GM18907 (cell line): ENCODE data around the gene C14orf132.
"Not testable (repeated sequence)": the region's sequence is repeated elsewhere in the genome, so short reads cannot be mapped to it uniquely, and the experiment has no call there.

Experiments
- ATAC-seq: cut with Tn5 transposase; IDR thresholded peaks from one replicate; pipeline ENCODE4 v1.9.1; 2021; ENCODE audit warnings: mild to moderate bottlenecking, moderate library complexity; ENCODE audit not compliant: unreplicated experiment

C14orf132 gene

DNA sequence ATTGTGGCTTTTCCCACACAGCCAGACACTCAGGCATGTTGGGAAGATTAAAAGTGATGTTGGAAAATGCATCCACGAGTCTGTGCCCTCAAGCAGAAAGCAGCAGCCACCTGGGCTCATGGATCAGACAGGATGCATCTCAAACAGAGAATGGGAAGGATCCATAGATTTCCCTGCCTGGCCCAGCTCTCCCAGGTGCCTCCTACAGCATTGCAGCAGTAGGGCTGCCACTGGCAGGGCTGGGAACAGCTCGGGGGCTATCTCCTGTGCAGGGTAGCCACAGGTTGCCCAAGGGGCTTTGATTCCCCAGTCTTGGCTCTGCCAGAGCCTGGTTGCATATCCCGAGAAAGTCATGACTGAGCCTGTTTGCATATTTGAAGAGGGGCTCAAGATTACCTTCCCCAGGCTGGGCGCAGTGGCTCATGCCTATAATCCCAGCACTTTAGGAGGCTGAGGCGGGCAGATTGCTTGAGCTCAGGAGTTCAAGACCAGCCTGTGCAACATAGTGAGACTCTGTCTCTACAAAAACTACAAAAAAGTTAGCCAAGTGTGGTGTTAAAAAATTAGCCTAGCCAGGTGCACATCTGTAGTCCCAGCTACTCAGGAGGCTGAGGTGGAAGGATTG is 19.5 kb downstream of the C14orf132 start:
- ATAC-seq = no peak

DNA sequence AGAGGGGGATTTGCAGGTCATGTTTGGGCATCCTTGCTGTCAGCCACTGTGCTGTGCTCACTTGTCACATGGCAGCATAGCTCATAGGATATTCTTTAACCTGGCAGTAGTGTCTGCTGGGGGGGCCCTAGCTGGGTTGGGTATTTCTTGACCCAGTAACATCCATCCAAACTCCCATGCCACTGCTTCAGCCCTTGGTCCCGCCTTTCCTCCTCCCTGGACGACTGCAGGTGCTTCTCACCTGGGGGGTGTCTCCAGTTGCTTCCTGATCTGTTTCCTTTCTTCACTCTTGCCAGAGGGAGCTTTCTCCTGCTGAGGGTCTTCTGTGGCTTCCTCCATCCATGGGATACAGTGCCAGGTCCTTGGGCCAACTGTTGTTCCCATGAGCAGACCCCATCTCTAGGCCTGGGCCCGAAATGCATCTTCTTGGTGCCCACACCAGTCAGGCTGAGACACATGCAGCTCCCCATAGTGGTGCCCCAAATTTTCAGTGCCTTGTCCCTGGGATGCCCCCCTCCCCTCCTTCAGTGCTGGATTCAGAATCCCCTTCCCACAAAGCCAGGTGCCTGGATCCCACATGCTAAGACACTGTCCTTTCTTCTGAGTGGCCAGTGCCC is 20.5 kb downstream of the C14orf132 start:
- ATAC-seq = no peak

DNA sequence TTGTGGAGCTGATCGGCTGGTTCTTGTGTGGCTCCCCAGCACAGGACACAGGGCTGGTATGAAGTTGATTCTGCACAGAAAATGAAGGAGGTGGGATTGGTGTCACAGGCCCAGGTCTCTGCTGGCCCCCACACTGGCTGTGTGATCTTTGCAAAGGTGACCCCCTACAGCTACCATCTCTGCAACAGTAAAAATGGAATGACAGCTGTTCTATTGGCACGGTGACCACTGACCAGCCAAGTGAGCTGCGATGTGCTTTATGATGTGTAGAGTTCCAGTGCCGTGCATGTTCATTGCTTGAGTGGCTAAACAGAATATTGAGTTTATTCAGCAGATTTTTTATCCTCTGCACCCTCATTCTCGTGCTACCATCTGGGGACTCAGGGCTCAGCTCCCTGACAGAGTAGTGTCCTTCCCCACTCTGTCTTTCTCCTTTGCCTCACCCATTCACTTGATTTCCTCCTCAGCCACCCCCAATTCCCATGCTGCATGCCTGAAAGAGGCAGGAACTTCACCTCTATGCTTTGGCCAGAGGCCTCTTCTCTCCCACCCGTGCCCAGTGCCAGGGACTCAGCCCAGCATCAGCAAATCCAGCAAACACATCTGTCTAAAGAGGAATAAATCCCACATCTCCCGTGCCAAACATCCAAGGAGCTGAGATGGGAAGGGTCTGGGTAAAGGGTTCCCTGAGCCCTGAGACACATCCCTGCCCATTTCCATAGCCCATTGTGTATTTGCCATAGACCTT is 21.2 kb downstream of the C14orf132 start:
- no peak for ATAC-seq

DNA sequence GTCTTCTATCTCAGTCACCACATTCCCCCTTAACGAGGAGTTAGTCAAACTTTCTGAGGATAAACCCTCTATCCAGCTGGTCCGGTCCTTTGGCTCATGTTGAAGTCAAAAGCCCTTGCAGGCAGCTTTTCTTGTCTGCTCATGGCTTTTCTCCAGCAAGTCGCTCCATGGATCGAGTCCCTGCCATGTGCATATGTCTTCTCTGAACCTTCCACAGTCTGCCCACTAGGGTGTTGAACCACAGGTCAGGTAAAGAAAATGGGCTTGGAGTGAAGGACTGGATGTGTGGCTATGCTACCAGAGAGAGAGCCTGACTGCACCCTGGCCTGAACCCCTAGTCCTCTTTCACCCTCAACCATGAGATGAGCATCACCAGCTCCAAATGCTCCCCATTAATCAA is 22.8 kb downstream of the C14orf132 start:
- ATAC-seq = no peak

DNA sequence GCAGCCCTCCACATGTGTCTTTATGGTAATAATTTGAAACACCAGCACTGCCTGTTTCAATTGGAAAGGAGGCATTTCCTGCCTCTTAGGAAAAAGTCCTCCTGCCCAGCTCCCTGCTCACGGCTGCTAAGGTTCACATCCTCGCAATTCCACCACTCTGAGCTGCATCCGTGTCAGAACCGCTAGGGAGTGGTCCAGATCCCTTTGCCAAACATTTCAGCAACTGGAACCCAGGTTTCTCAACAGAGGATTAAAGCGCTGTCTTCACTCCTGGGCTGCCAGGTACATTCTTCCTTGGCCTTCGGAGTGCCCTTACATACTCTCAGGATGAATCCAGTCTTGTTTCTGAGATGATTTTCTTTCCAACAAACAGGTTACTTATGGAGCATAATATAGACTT is 23.3 kb downstream of the C14orf132 start:
- no peak for ATAC-seq

DNA sequence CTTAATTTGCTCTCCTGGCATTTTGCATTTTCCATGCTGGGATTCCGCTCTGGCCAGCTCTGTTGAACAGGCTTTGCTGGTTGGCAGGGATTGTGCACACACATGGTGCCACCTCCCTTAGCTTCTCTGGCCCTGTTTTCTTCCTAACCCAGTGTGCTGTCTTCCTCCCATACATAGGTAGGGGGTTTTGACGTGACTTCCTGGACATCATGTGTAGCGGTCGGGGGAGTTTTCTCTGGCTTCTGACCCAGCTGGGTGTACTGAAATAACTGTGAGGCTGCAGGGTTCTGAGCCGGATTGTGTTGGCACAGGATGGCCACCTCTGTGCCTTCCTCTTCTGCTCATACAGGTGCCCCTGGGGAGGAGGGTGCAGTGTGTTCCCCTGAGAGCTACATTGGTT is 25.7 kb downstream of the C14orf132 start:
- ATAC-seq = no peak

DNA sequence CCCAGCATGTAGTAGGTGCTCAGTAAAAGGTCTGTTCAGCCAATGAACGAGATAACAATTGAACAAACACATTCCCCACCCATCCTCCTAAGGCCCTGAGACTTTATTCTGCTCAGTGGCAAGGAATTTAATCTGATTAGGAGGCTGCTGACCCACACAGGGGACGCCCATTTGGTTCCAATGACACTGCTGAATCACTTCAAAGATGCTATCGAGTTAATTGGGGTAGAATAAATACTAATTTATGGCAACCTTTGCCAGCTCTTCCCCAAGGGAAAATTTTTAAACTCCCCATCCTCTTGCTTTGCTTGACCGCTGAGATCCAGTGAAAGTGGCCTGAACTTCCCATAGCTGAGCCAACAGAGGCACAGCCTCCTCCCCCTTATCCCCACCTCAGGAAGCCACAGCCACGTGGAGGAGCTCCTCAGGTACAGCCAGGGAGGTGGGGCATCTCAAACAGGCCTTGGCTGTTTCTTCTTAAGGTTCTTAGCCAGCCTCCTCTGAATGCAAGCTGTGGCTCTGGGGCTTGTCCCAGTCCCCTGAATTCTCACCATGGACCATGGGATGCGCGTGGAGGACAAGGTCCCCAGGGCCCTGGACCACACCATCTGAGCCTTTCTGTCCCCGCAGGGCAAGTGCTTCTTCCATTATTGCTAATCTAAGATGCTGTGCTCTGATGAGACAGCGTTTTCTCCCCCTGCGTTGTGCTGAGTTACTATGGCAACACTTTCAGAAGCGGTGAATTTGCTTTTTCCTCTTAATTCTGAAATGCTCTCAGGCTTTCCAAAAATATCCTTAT is 26.7 kb downstream of the C14orf132 start:
- no peak for ATAC-seq

DNA sequence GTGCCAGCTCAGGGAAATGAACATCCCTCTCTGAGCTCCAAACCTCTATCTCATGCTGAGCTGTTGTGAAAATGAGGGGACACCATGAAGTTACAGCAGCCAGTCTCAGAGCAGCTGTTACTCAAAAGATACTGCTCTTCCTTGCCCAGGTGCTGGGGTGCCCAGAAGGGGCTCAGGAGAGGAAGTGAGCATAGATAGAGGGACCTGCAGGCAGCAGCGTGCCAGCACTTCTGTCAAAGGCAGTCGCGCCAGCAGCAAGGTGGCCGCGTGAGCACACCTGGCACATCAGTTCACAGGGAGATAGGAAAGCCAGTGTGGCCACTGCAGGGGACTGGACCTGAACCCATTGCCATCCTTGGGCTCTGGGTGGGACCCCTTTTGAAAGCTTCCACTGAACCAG is 27.8 kb downstream of the C14orf132 start:
- no peak for ATAC-seq

DNA sequence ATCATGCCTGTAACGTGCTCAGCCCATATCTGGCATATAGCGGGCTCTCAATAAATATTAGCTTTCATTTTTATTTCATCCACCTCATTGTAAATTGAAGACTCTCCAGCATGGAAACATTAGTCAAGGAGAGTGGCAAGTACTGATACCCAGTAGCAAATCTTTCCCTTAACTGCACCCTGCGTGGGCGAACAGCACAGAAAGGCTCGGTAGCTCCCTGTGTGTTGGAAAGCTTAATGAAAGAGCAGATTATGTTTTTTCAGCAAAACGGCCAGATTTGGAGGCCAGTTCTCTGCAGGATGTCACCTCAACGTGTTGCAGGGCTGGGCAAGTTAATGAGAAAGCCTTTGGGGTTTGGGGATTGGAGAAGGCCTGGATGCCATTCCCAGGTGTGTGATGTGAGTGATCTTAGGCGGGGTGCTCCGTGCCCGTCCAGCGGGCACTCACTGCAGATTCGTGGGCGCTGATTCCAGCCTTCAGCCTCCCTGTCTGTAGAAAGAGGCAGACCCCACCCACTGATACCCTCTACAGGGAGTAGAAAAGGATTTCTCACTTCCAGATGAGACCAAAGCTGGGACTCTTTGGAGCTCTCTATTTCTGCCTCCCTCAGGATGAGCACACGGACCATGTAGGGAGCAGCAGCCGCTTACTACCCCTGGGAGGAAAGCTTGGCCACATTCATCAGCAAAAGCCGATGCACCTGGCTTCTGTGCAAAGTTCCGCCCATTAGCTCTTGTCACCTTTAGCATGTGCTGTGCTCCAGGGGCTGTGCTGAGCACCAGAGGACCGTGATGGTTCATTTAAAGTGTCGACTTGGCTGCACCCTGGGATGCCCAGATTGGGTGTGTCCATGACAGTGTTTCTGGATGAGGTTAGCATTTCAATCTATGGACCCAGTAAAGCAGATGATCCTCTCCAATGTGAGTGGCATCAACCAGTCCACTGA is 29.1 kb downstream of the C14orf132 start:
- ATAC-seq = no peak

- ATAC-seq = no peak
Observed at GRCh38 chr14:96069421-96069820, 30.3 kb downstream of the C14orf132 start.

DNA sequence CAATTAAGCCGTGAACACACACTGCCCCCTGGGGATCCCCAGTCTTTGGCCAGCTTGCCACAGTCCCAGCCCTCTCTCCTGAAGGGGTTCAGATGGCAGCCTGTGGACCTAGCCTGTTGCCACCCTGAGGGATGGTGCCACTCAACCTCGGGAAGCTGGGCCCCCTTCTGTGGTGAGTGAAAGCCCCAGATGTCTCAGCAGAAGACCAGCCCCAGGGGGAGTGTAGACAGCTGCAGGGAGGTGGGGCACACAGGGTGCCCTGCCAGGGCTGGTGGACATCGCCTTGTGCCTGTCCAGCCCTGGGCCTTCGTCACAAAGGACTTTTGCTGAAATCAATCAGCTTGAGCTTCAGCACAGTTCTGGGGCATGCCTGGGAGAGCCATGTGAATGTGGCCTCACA is 32.4 kb downstream of the C14orf132 start:
- ATAC-seq = no peak

DNA sequence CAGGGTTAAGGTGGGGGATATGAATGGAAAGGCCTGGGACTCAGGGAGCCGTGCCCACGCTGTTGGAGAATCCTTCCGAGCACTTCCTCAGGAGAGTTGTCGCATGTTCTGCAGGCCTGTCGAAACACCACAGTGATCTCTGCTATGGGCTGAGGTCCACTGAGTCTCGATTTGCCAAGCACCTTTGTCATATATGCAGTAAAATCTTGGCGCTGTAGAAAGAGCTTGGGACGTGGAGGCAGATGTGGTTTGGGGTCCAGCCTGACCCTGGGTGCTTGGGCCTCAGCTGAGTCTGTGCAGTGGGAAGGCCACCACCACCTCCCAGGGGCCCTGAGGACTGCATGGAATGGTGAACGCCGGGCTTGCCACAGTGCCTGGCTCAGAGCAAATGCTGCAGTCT is 32.9 kb downstream of the C14orf132 start:
- no peak for ATAC-seq

DNA sequence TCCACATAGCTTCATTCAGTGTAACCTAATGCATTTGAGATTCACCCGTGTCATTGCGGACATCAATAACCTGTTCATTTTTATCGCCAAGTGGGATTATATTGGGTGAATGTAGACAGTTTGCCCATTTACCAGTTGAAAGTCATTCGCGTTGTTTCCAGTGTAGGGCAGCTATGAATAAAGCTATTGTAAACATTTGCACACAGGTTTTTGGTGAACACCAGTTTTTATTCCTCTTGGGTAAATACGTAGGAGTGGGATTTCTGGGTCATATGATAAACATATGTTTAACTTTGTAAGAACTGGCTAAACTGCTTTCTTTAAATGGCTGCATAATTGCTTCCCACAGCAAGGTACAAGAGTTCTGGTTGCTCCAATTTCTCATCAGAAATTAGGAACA is 33.6 kb downstream of the C14orf132 start:
- ATAC-seq = no peak

GRCh38 chr14:96073260-96074039 is 34.3 kb downstream of the C14orf132 start:
- not testable (repeated sequence) for ATAC-seq

DNA sequence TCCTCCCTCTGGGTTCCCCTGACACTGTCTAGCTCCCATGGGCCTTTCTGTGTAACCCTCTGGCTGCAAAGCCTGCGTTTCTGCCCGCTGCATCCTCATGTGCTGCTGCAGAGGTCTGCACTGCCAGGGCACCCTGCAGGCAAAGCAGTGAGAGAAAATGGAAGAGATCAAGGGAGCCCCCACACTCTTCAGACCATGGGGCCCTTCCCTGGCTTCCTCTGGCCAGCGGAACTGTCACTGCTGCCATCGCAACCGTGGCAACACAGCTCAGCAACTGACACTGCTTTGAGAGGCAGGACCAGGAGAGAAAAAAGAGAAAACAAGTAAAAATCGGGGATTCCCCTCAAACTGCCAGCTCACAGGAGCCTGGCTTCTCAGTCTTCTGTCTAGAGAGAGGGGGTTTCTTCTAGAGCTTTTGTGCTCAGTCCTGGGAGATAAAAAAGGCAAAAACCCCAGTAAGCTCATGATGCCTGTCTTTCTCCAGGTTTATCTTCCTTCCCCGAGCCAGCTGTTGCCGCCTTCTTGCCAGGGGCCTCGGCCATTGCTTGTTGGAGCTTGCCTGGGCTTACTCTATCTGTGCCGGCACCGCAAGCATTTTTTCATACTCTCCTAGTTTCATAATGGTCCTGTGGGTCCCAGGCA is 38.9 kb downstream of the C14orf132 start:
- ATAC-seq = no peak

DNA sequence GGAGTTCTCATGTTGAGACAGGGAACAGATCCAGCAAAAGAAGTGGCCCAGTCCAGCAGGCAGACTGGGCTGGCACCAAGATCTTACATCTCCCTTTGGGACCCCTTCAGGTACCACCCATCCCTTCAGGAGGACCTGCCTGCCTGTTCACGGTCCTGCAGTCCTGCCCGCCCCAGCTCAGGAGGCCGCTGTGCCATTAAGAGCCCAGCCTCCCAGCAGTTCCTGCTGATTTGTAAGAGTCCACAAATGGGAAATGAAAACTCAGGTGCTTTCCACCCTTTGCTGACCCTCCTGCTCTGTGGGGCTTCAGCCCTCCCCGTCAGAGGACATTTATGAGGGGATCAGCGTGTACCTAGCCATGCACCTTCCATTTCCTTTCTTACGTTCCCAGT is 39.5 kb downstream of the C14orf132 start:
- no peak for ATAC-seq

GRCh38 chr14:96079066-96079465 is 39.9 kb downstream of the C14orf132 start:
- ATAC-seq = no peak

- ATAC-seq = no peak
Observed at GRCh38 chr14:96080571-96080970, 41.4 kb downstream of the C14orf132 start.

DNA sequence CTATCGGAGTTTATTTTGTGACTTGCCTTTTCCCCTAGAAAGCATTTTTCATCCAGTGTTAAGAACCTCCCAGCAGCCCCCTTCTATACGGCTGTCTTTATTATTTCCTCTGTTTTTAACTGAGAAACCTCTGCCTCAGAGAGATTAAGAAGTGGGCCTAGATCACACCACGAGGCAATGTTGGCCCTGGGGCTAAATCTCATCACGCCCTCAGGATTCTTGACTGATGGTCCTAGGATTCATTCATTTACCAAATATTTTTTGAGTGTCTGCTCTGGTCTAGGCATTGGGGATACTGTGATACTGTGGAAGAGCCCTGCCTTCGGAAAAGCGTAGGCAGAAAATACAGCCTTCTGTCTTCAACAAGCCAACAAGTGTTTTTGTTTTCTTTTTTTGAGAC is 42.1 kb downstream of the C14orf132 start:
- no peak for ATAC-seq
